ENCODE measurements around the gene PACS2.

PACS2 gene

DNA sequence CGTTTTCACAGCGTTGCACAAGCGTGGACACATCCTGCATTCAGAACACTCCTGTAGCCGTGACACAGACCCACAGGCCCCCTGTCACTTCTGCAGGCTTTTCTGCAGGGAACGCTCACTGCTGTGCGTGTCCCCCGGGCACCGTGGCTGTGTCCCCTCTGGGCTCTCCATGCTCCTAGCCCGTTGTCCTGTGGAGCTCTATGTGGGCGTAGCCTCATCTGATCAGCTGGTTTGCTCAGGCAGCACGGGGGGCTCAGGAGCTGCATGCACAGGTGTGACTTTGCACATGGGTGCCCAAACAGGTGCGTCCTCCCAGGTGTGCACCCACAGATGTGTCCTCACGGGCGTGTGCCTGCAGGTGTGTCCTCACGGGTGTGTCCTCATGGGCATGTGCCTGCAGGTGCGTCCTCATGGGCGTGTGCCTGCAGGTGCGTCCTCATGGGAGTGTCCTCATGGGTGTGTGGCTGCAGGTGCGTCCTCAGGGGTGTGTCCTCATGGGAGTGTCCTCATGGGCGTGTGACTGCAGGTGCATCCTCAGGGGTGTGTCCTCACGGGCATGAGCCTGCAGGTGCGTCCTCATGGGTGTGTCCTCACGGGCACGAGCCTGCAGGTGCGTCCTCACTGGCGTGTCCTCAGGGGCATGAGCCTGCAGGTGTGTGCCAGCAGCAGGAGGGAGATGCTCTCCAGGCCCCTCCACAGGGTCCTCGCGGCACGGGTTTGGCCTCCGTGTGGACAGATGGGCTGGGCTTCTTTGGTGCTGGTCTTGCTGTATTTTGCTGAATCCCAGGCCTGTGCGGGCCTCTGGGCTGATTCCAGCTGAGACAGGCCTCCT is 122.6 kb downstream of the PACS2 start:
- Histone ChIP-seq H3K4me3 (ENCODE audit: control insufficient read depth in 1 of 7, extremely low read depth in 1 of 7, insufficient read depth in 4 of 7, low read depth in 2 of 7, low read length in 6 of 7) (no peak overlapping the region), H3K4me1 (ENCODE audit: control extremely low read depth in 1 of 4, control insufficient read depth in 4 of 4, insufficient read depth in 4 of 4, low read length in 3 of 4) (no peaks in the 10 kb centered on the region), H3K36me3 (ENCODE audit: control insufficient read depth in 4 of 4, insufficient read depth in 4 of 4, low read length in 3 of 4) (peaks cover 2 to 53% (median 25%) of the 10 kb centered on the region in 4 experiments), H3K27ac (ENCODE audit: insufficient read depth in 1 of 2, low read depth in 1 of 2, low read length in 2 of 2, poor library complexity in 1 of 2, severe bottlenecking in 2 of 2) (no peak overlapping the region), H3K9me3 (ENCODE audit: control extremely low read depth in 1 of 5, control insufficient read depth in 4 of 5, insufficient read depth in 2 of 5, low read depth in 1 of 5, low read length in 4 of 5) (peaks cover 0 to 2% (median 0%) of the 10 kb centered on the region in 5 experiments), H3K27me3 (replicated peaks in 2 of 5; ENCODE audit: control insufficient read depth in 4 of 5, insufficient read depth in 5 of 5, low read length in 4 of 5) (no peaks in the 10 kb centered on the region)
- POLR2A ChIA-PET: no interaction called here
- no peak for DNase-seq
- CTCF ChIA-PET: interaction anchor here (0.7 to 3.7 kb wide), 7 partner anchors 8 to 49 kb away, joined by 3 to 11 read pairs (median 3); no protein-coding TSS in a partner anchor
- WGBS (ENCODE audit: insufficient coverage): 96% methylated on average over 27 of the region's 31 CpGs

DNA sequence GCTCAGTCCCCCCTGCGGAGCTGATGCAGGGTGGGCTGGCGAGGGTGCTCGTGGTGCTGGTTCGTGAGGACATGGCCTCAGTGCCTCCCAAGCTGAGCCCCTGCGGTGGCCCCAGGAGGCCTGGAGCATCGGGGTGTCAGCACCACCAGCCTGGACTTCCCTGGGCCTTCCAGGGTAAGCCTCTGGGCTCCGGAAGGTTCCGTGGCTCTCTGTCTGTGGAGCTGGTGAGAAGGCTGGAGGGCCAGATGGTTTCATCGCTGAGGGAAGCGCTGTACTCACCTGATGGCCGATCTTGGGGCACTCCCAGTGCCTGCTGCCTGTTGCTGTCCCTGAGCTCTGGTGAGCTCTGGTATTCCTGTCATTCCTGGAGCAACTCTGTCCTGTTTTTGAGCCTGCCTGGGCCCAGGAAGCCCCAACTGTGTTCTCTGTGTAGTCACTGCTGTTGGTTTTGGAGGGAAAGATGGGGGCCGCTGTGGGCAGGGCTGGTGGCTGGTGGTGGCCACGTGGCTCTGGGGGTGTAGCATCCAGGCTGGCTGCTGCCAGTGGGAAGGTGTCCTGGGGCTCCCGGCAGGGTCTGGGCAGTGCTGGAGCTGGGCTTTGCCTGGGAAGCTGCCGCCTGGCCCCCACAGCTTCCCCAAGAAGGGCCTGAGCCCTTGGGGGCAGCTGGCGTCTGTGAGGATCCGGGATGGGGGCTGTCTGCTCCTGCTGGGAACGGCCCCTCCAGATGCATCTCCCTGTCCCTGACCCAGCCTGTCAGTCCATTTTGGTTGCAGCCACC is 123.4 kb downstream of the PACS2 start:
- no peaks in the 10 kb centered on the region for H3K27me3 ChIP-seq (replicated peaks in 2 of 5; ENCODE audit: control insufficient read depth in 4 of 5, insufficient read depth in 5 of 5, low read length in 4 of 5)
- H3K27ac ChIP-seq (ENCODE audit: insufficient read depth in 1 of 2, low read depth in 1 of 2, low read length in 2 of 2, poor library complexity in 1 of 2, severe bottlenecking in 2 of 2): no peak overlapping the region
- peaks cover 0 to 2% (median 0%) of the 10 kb centered on the region in 5 experiments for H3K9me3 ChIP-seq (ENCODE audit: control extremely low read depth in 1 of 5, control insufficient read depth in 4 of 5, insufficient read depth in 2 of 5, low read depth in 1 of 5, low read length in 4 of 5)
- no peak overlapping the region for H3K4me3 ChIP-seq (ENCODE audit: control insufficient read depth in 1 of 7, extremely low read depth in 1 of 7, insufficient read depth in 4 of 7, low read depth in 2 of 7, low read length in 6 of 7)
- no peak for DNase-seq
- CTCF ChIA-PET: interaction anchor here (0.7 to 3.7 kb wide), 6 partner anchors 8 to 35 kb away, joined by 3 to 11 read pairs (median 3); no protein-coding TSS in a partner anchor
- no peaks in the 10 kb centered on the region for H3K4me1 ChIP-seq (ENCODE audit: control extremely low read depth in 1 of 4, control insufficient read depth in 4 of 4, insufficient read depth in 4 of 4, low read length in 3 of 4)
- 96% methylated on average over 18 of the region's 18 CpGs for WGBS (ENCODE audit: insufficient coverage)
- H3K36me3 ChIP-seq (ENCODE audit: control insufficient read depth in 4 of 4, insufficient read depth in 4 of 4, low read length in 3 of 4): peaks cover 2 to 56% (median 31%) of the 10 kb centered on the region in 4 experiments
- POLR2A ChIA-PET: no interaction called here

DNA sequence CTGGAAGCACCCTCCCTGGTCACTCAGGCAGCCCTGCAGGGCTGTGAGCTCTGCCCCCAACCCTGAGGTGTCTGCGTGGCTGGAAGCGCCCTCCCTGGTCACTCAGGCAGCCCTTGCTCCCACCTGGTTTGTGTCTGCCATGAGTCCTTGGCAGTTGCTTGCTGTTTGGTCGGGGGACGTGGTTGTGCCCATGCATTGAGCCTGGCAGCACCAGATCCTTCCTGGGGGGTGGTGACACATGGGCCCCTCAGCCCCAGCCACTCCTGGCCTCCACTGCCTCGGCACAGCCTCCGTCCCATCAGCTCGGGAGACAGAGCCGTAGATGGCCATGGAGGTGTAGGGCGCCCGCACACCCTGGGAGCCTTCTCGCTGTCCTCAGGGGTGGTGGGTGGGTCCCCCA is 124.6 kb downstream of the PACS2 start:
- WGBS (ENCODE audit: insufficient coverage): 92% methylated on average over 11 of the region's 11 CpGs
- H3K36me3 ChIP-seq (ENCODE audit: control insufficient read depth in 4 of 4, insufficient read depth in 4 of 4, low read length in 3 of 4): peaks cover 2 to 54% (median 36%) of the 10 kb centered on the region in 4 experiments
- CTCF ChIA-PET: no interaction called here
- DNase-seq: no peak
- H3K4me3 ChIP-seq (ENCODE audit: control insufficient read depth in 1 of 7, extremely low read depth in 1 of 7, insufficient read depth in 4 of 7, low read depth in 2 of 7, low read length in 6 of 7): no peak overlapping the region
- H3K4me1 ChIP-seq (ENCODE audit: control extremely low read depth in 1 of 4, control insufficient read depth in 4 of 4, insufficient read depth in 4 of 4, low read length in 3 of 4): no peaks in the 10 kb centered on the region
- H3K9me3 ChIP-seq (ENCODE audit: control extremely low read depth in 1 of 5, control insufficient read depth in 4 of 5, insufficient read depth in 2 of 5, low read depth in 1 of 5, low read length in 4 of 5): peaks cover 0 to 2% (median 0%) of the 10 kb centered on the region in 5 experiments
- no peaks in the 10 kb centered on the region for H3K27me3 ChIP-seq (replicated peaks in 2 of 5; ENCODE audit: control insufficient read depth in 4 of 5, insufficient read depth in 5 of 5, low read length in 4 of 5)
- no peak overlapping the region for H3K27ac ChIP-seq (ENCODE audit: insufficient read depth in 1 of 2, low read depth in 1 of 2, low read length in 2 of 2, poor library complexity in 1 of 2, severe bottlenecking in 2 of 2)
- POLR2A ChIA-PET: no interaction called here

DNA sequence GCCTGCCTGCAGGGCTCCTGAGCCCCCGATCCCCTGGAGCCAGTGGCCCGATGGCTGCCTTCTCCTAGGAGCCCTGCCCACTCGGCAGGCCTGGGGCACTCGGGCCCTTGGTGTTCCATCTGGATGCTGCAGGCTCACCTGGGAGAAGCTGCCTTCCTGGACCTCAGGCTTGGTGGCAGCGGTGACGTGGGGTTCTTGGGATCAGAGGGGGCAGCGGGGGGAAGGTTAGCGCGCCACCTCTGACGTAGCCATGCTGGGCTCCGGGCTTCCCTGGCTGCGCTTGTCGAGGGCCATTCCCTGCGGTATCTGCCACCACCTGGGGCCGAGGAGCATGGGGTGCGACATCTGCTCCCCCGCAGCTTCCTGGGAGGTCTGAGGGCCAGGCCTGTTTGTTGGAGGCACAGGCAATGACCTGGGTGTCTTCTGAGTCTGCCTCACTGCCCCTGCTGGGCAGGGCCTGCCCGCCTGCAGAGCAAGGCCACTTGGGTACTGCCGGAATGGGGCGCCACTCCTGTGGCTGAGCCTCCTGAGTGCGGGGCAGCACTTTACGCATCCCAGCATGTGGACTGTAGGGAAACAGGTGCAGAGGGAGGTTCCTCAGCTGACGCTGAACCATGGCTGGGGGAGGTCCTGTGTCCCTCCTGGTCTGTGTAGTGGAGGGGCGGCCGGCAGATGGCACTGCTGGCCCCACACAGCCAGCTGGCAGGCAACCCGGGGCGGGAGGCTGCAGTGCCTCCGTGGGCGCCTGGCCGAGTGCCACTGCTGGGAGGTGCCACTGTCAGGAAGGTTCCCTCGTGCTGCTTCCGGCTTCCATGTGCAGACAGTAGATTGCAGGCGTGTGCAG is 125.4 kb downstream of the PACS2 start:
- Histone ChIP-seq H3K27ac (ENCODE audit: insufficient read depth in 1 of 2, low read depth in 1 of 2, low read length in 2 of 2, poor library complexity in 1 of 2, severe bottlenecking in 2 of 2) (no peak overlapping the region), H3K4me3 (ENCODE audit: control insufficient read depth in 1 of 7, extremely low read depth in 1 of 7, insufficient read depth in 4 of 7, low read depth in 2 of 7, low read length in 6 of 7) (no peak overlapping the region), H3K9me3 (ENCODE audit: control extremely low read depth in 1 of 5, control insufficient read depth in 4 of 5, insufficient read depth in 2 of 5, low read depth in 1 of 5, low read length in 4 of 5) (peaks cover 0 to 2% (median 0%) of the 10 kb centered on the region in 5 experiments), H3K4me1 (ENCODE audit: control extremely low read depth in 1 of 4, control insufficient read depth in 4 of 4, insufficient read depth in 4 of 4, low read length in 3 of 4) (no peaks in the 10 kb centered on the region), H3K36me3 (ENCODE audit: control insufficient read depth in 4 of 4, insufficient read depth in 4 of 4, low read length in 3 of 4) (peaks cover 2 to 57% (median 36%) of the 10 kb centered on the region in 4 experiments), H3K27me3 (replicated peaks in 2 of 5; ENCODE audit: control insufficient read depth in 4 of 5, insufficient read depth in 5 of 5, low read length in 4 of 5) (no peaks in the 10 kb centered on the region)
- WGBS (ENCODE audit: insufficient coverage): 92% methylated on average over 30 of the region's 33 CpGs
- no peak for DNase-seq
- POLR2A ChIA-PET: no interaction called here
- CTCF ChIA-PET: no interaction called here

DNA sequence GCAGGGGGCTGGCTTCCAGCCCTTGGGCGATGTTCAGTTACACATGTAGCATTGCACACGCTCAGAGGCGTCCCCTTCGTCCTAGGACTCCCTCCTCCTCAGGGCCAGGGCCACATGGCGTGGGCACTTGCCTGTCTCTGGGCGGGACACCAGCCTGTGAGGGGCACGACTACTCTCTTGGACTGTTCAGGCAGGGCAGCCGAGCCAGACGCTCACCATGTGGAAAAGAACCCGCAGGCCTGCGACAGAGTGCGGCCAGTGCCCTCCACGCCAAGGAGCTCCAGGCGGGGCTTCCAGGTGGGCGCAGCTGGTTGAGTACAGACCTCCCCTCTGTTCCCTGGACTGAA is 126.0 kb downstream of the PACS2 start:
- WGBS (ENCODE audit: insufficient coverage): 97% methylated on average over 13 of the region's 15 CpGs
- Histone ChIP-seq H3K4me1 (ENCODE audit: control extremely low read depth in 1 of 4, control insufficient read depth in 4 of 4, insufficient read depth in 4 of 4, low read length in 3 of 4) (no peaks in the 10 kb centered on the region), H3K36me3 (ENCODE audit: control insufficient read depth in 4 of 4, insufficient read depth in 4 of 4, low read length in 3 of 4) (peaks cover 2 to 61% (median 36%) of the 10 kb centered on the region in 4 experiments), H3K27ac (ENCODE audit: insufficient read depth in 1 of 2, low read depth in 1 of 2, low read length in 2 of 2, poor library complexity in 1 of 2, severe bottlenecking in 2 of 2) (no peak overlapping the region), H3K9me3 (ENCODE audit: control extremely low read depth in 1 of 5, control insufficient read depth in 4 of 5, insufficient read depth in 2 of 5, low read depth in 1 of 5, low read length in 4 of 5) (no peaks in the 10 kb centered on the region), H3K4me3 (ENCODE audit: control insufficient read depth in 1 of 7, extremely low read depth in 1 of 7, insufficient read depth in 4 of 7, low read depth in 2 of 7, low read length in 6 of 7) (no peak overlapping the region), H3K27me3 (replicated peaks in 2 of 5; ENCODE audit: control insufficient read depth in 4 of 5, insufficient read depth in 5 of 5, low read length in 4 of 5) (no peaks in the 10 kb centered on the region)
- ChIA-PET POLR2A (no interaction called here), CTCF (no interaction called here)
- no peak for DNase-seq

DNA sequence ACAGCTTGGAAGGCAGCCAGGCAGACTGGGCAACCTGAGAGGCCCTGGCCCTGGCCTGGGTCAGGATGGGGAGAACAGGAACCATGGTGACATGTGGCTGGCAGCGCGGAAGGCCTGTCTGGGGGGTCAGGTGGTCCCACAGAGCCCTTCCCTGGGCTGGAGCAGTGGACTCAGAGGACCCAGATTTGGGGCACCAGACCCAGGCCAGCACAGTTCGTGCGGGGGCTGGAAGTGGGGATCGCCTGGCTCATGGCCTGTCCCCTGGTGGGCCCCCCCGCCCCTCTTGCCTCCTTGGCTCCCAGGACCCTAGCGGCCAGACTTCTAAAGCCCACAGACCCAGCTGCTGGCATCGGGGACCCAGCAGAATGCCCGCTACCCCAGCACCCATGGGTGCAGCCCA is 126.4 kb downstream of the PACS2 start:
- ChIA-PET CTCF (no interaction called here), POLR2A (no interaction called here)

More for the DNA sequence above, 126.4 kb downstream of the PACS2 start:
- Histone ChIP-seq H3K36me3 (ENCODE audit: control insufficient read depth in 4 of 4, insufficient read depth in 4 of 4, low read length in 3 of 4) (peaks cover 2 to 64% (median 38%) of the 10 kb centered on the region in 4 experiments), H3K27me3 (replicated peaks in 2 of 5; ENCODE audit: control insufficient read depth in 4 of 5, insufficient read depth in 5 of 5, low read length in 4 of 5) (no peaks in the 10 kb centered on the region), H3K9me3 (ENCODE audit: control extremely low read depth in 1 of 5, control insufficient read depth in 4 of 5, insufficient read depth in 2 of 5, low read depth in 1 of 5, low read length in 4 of 5) (no peaks in the 10 kb centered on the region), H3K4me3 (ENCODE audit: control insufficient read depth in 1 of 7, extremely low read depth in 1 of 7, insufficient read depth in 4 of 7, low read depth in 2 of 7, low read length in 6 of 7) (no peak overlapping the region), H3K27ac (ENCODE audit: insufficient read depth in 1 of 2, low read depth in 1 of 2, low read length in 2 of 2, poor library complexity in 1 of 2, severe bottlenecking in 2 of 2) (no peak overlapping the region), H3K4me1 (ENCODE audit: control extremely low read depth in 1 of 4, control insufficient read depth in 4 of 4, insufficient read depth in 4 of 4, low read length in 3 of 4) (no peaks in the 10 kb centered on the region)
- DNase-seq: no peak
- WGBS (ENCODE audit: insufficient coverage): 95% methylated on average over 9 of the region's 9 CpGs

Measured in common myeloid progenitor, CD34-positive (primary cell).